A172 (cell line): ENCODE results near the gene SVIL. TPM values are rescaled to one million over a fixed set of nuclear protein-coding genes. Genes with fewer than 3 reads are reported as not detected.

Experiments used
- DNase-seq: peaks from one replicate; pipeline ENCODE4 v3.0.0-alpha.2; 2015; ENCODE audit warnings: low spot score
- total RNA-seq: library from RNA; depleted of rRNA; stranded (reverse); fragments of >200 nt; shearing (Covaris generic); gene quantifications from 2 replicates; pipeline ENCODE4 v1.2.3, GENCODE V29; 2014; rRNA removed

Gene SVIL, protein sequence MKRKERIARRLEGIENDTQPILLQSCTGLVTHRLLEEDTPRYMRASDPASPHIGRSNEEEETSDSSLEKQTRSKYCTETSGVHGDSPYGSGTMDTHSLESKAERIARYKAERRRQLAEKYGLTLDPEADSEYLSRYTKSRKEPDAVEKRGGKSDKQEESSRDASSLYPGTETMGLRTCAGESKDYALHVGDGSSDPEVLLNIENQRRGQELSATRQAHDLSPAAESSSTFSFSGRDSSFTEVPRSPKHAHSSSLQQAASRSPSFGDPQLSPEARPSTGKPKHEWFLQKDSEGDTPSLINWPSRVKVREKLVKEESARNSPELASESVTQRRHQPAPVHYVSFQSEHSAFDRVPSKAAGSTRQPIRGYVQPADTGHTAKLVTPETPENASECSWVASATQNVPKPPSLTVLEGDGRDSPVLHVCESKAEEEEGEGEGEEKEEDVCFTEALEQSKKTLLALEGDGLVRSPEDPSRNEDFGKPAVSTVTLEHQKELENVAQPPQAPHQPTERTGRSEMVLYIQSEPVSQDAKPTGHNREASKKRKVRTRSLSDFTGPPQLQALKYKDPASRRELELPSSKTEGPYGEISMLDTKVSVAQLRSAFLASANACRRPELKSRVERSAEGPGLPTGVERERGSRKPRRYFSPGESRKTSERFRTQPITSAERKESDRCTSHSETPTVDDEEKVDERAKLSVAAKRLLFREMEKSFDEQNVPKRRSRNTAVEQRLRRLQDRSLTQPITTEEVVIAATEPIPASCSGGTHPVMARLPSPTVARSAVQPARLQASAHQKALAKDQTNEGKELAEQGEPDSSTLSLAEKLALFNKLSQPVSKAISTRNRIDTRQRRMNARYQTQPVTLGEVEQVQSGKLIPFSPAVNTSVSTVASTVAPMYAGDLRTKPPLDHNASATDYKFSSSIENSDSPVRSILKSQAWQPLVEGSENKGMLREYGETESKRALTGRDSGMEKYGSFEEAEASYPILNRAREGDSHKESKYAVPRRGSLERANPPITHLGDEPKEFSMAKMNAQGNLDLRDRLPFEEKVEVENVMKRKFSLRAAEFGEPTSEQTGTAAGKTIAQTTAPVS (N-terminal part only)
- total RNA-seq, result 8.5 and 92.0 TPM in 2 replicates

DNA sequence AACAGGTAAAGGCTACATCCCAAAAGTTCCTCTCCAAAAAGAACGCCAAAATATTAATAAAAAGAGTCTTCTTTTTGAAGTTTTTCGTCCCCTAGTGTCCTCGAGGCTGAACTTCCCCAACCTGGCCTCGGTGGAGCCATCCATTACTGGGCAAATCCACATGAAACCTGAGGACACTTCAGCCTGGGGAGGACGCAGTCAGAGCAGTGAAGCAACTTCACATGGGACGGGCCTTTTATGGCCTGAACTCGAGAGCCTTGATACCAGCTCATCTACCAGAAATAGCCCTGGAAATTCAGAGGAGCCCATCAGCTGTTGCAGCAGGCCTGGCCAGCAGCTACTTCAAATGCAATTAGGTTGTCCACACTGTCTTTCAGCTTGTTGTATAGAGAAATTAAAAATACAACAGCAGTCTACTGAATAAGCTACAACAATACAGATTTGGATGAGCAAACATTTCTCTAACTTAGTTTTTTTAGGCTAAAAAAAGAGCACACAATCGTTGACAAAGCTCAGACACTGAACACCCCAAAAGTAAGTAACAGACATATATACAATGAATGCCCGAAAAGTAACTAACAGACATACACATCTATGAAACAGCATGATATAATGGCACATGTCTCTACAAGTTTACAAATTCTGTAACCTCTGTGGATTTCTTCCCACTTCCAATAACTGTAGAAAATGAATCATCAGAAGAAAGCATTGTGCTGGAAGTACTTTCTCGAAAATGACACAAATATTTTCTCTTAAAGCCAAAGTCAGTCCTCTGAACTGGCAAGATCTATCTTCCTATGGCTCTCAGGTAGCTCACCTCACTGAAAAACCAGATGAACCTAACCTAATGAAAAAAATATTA is at the start of gene SVIL:
Gene SVIL (minus strand): TSS at position 208 of the 862 bp plus-strand sequence. CDS start 79,913 bp downstream, outside the sequence.
- no peak for DNase-seq

DNA sequence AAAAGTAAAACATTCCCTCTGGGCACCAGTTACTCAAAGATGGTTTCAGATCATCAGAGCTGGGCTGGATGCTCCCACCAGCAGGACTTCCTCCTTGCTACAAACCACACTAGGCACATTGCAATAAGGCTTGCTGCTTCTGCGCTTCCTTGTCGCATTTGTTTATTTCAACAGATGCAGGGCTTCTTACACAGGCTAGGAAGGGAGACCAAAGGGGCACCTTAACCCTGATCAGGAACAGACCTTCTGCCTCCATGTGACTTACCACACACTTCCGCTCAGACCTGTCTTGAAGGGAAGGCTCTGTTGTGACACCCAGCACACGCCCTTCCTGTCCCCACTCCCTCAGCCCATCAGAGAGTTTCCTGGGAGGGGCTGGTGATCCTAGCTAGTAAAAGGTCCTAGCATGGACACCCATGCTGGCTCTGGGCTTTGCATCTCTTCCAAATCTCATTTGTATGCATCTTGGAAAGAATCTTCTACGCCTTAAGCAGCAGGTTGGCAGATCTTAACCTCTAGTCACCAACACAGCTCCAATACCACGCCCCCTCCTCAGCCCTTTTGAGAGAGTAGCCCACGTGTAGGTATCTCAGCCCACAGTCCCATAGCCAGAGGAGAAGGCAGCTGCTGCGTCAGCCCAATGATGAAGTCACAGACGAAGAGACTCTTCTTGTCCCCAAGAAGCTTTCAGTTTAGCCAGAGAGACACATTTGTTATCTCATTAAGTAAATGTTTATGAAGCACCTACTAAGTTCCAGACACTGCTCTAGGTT is 47.1 kb upstream of the SVIL start:
- DNase-seq, result no peak

DNA sequence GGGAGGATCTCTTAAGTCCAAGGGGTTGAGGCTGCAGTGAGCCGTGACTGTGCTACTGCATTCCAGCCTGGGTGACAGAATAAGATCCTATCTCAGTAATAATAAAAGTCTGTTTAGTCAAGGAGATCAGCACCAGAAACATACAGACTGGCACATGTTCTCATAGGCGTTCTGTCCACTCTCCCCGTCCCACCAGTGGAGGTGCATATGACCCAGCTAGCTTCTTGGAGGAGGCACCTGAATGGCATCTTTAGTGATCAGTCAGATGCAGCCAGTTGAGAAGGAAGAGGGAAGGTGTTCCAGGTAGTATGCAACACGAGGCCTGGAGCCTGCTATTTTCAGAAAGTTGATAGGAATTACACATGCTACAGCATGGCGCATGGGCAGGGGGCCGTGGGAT is 45.3 kb upstream of the SVIL start:
- DNase-seq, result no peak

DNA sequence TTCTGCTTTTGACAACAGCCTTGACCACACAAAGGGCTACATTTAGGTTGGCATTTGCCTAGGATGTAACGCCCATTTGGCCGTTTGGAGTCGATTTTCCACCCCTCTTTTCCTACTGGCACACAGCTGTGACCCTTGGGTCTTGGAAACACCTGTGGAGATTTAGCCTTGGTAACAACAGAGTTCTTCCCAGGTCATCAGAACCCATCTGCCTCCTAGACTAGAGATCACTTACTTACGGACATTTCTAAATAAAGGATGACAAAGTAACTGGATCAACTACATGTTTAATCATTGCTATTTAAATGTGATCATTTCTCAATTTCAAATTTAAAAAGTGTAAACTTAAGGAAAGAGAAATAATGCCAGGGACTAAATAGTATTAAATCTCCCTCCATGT is 42.0 kb upstream of the SVIL start:
- no peak for DNase-seq

DNA sequence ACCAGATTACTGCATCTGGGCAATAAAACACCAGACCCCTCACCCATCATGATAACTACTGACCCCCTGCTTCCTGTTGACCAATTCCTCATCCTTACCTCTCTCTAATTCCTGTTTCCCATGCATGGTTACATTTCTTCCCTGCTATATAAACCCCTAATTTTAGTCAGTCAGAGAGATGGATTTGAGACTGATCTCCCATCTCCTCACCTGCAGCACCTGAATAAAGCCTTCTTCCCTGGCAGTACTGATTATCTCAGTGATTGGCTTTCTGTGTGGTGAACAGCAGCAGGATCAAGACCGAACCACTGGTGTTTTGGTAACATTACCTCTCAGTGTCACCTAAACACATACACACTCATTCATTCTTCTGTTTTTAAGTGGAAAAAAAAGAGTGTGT is 41.2 kb upstream of the SVIL start:
- DNase-seq, result no peak

DNA sequence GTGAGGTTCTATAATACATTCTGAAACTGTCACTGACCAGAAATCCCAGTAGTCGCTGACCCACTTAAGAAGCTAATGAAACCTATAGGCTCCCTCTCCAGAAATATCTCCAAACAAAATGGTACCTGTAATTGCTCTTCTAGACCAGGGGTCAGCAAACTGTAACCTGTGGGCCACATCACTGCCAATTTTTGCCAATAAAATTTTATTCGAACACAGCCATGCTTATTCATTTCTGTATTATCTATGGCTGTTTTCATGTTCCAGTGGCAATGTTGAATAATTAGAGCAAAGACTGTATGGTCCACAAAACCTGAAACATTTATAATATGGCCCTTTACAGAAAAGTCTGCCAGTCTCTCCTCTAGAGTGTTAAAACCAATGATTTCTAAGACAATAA is 37.2 kb upstream of the SVIL start:
- DNase-seq, result no peak

DNA sequence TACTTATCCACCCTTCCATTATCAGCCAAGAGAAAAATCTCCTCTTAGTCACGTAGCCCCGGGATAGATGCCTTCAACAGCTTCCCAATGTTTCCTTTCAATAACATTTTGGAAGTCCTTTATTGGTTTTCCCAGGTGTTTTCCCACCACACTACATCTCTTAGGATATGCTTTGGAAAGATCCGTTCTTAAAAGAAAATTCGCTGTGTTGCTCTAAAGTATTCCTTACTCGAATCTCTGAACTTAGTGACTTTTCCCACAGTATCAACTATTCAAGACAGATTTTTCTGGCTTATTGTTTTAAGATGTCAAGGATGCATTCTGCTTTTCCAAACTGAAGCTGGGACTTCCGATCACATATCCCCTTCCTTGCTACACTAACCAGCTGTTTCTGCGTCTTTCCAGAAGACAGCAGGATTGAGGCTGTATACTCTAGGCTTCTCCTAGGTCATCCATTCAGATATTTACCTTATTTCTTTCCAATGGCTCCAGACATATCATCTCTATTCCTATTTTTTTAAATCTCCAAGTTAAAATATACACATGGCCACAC is 36.5 kb upstream of the SVIL start:
- no peak for DNase-seq

DNA sequence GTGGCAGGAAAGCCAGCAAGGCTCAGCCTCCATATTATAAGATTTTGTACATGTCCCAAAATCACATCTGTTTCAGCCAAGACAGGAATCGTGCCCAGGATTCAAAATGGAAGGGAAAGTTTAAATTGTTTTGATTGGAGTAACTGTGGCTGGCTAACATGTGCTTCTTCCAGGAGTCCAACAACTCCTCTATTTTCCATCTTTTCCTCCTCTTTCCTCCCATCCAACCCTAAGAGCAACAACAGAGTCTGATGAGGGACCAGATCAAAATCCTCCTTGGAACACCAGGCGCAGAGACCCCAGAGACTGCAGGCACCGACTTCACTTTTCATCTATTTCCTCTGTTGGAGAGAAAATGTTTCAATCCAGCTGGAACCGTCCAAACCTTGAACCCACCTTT is 36.0 kb upstream of the SVIL start:
- DNase-seq, result no peak

DNA sequence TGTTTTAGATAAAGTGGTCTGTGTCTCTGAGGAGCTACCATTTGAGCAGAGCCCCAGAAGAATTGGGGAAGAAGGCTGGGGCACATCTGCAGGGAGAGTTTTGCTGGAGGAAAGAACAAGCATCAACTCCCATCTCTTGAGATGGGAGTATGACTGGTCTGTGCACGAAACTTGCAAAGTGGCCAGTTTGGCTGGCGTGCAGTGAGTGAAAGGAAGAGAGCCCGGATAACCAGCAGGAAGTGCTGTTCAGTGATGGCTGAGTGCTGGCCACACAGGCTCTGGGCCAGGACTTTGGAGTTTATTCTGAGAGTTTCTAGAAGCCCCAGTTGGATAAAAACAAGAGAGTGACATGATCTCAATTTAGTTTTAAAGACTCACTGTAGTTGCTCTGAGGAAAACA is 34.4 kb upstream of the SVIL start:
- no peak for DNase-seq

DNA sequence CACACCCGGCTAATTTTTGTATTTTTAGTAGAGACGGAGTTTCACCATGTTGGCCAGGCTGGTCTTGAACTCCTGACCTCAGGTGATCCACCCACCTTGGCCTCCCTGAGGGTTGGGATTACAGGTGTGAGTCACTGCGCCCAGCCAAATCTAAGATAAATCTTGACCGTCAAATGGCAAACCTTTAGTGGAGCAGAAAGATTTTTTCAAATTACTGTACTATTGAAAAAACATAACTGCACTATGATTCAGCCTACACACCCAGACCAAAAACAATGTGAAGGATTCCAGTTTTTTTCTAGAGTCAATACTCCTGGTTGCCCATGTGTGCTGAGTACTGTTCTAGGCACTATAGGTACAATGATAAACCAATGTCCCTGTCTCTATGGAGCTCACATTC is 33.9 kb upstream of the SVIL start:
- DNase-seq, result peak; percentile 49

DNA sequence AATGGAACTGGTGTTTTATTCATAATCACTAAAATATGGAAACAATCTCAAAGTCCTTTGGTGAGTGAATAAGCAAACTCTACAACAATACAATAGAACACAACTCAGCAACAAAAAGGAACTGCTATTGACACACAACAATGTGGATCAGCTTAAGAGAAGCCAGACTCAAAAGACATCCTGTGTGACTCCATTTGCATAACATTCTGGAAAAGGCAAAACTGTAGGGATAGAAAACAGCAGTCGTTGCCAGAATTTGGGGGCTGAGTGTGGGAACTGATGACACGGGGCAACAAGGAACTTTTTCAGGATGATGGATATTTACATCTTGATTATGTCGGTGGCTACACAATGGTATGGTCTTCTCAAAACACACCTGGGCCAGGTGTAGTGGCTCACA is 32.4 kb upstream of the SVIL start:
- DNase-seq, result no peak

DNA sequence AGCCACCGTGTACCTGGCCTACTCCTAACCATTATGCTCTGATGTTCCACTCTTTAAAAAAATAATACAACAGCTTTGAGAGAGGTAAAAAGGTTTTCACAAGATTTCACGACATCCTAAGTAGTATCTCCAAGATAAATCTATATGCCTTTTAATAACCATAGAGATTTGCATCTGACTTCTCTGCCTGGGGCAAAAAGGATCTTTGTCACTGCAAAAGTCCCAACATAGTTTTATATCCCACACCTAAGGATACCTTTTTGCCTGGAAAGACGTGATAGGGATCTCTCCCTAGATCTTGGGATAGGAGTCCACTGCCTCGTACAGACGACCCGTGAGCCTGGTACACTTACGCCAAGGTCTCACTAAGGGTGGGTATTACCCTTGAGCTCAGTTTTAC is 31.4 kb upstream of the SVIL start:
- no peak for DNase-seq

DNA sequence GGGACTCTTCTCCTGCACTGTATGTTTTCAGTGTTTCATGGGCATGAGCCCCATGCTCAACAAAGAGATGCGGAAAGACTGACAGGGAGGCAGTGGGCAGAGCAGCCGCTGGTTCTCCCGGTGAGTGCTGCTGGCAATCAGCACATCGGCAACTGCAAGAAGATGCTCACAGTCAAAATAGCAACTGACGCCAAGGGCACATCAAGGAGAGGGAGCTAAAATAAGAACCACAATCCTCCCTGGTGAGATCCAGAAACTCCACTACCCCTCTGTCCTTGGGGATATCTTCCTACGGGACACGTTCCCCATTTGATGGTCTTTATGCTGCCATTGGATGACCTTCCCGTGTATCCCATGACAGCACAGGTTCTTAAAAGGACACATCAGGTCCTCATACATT is 28.9 kb upstream of the SVIL start:
- DNase-seq, result no peak

DNA sequence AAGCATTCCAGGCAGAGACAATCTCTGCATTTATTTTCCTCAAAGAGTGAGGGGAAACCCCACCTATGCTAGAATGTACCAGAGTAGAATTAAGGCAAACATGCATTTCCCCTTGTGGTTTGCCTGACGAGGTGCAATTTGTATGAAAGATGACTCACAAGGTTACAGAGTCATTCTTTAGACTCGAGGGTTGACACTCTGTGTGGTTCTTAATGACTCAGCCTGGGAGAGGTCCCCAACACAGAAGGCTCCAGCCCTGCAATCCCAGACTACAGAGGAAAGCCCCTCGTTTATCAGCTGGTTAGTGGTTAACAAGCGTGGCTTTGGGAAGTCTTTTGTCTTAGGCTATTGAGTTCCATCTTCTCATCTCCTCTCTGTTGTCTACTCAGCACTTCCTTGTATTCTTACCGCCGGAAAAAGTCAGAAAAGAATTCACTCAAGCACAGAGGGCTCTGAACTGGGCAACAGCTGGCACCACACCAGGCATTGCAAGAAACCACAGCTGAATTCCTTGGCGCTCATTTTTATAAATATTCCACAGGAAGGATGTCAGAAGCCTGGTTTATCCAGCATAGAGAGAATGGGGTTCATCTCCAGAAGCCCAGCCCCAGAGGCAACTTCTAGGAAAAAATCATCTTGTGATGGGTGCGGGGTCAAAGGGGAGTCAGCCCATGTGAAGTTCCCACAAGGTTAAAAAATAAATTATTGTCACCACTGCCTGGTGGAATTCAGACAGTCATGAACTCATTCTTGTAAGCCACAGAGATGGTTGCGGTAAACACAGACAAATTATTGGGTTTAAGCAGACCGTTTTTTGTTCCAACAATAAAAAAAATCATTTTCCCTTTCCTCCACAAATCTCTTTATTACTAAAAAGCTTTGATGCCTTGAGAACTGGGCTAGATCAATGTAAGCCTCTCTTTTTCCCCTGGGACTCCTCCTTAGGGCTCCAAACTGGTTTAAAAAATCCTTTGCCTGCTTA is 24.5 kb upstream of the SVIL start:
- peak; percentile 100 for DNase-seq

DNA sequence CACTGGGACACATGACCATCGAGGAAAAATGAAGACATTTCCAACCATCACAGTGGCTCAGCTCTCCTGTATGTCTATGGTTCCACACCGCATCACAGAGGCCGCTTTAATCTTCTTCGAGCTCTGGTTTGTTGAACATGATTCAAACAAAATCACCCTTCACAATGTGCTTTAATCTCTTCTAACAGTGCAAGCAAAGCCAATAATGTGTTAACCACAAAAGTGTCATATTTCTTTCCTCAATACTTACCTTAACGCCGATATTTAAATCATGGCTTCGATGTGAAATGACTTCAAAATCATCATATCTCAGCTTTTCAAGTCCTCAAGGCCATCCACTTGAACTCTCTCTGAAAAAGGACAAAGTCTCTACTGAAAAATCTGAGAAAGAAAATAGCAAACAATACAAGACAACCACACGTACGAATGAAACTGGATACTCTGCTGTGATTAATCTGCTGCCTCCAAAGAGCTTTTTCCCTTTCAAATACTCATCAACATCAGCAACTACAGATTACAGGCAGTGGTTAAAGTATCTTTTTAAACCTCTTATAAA is 23.0 kb upstream of the SVIL start:
- no peak for DNase-seq

DNA sequence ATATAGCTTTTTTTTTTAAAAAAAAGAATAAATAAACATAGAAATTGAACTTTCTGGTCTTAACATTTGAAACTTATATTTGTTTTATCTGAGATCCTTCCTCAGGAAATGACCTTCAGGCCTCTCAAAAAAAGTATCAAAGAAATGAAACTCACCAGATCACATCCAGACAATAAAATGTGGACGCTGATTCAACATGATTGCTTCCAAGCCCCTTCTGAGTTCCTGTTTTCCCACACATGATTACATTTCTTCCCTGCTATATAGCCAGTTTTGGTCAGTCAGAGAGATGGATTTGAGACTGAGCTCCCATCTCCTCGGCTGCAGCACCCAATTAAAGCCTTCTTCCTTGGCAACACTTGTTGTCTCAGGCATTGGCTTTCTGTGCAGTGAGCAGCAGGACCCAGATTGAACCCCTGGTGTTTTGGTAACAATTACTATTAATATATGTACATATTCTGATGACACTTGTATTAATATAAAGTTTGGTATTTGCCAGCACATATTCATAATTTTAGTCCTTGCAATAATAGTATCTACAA is 21.8 kb upstream of the SVIL start:
- no peak for DNase-seq

DNA sequence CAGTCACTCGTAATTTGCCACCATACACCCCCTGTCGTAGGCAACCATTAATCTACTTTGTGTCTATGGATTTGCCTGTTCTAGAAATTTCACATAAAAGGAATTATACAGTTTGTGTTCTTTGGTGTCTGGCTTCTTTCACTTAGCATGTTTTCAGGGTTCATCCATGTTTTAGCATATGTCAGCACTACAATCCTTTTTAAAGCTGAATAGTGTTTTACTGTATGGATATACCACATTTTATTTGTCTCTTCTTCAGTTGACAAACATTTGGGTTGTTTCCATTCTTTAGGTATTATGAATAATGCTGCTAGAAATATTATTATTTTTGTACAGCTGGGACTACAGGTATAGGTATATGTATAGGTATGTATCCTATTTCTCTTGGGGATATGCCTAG is 17.4 kb upstream of the SVIL start:
- DNase-seq, result no peak

DNA sequence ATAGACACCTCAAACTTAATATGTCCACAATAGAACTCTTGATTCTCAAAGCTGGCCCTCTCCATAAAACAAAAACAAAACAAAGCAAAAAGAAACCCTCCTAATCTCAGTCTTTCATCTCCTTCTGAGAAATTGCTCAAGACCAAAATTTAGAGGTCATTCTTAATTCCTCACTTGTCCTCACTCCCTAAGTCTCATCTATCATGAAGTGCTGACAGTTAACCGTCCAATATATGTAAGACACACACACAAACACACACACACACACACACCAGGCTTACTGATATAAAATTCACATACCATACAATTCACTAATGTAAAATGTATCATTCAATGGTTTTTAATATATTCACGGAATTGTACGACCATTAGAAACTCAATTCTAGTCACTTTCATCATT is 17.0 kb upstream of the SVIL start:
- DNase-seq, result no peak

DNA sequence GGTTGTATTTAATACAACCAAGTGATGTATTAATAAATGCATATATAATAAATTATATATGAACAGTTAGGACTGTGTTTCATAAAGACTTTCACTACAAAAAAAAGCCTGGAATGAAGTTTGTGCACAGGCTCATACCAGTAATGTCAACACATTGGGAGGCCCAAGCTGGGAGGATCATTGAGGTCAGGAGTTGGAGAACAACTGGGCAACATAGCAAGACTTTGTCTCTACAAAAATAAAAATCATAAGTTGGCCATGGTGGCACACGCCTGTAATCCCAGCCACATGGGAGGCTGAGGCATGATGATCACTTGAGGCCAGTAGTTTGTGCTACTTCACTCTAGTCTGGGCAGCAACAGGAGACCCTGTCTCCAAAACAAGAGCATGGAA is 15.8 kb upstream of the SVIL start:
- DNase-seq, result no peak
